Fibroblast of lung (primary cell): ENCODE measurements around the gene CERCAM.

Experiments
- EZH2 ChIP-seq: IDR thresholded peaks from 2 replicates; pipeline ENCODE4 v1.5.1; 2012; ENCODE audit warnings: low read length, control low read depth, mild to moderate bottlenecking; ENCODE audit errors: missing control alignments
- TF ChIP-seq, protein P1 (sequence below), 2 donors: IDR thresholded peaks in 1 of 2; conservative IDR thresholded peaks in 1 of 2; 1 replicate in 1 of 2; 2 replicates in 1 of 2; pipeline ENCODE4 v1.5.1; 2011 to 2012; ENCODE audit warnings: low read length in 2 of 2, control low read depth in 1 of 2, inconsistent platforms in 1 of 2, low read depth in 1 of 2, mild to moderate bottlenecking in 1 of 2

DNA sequence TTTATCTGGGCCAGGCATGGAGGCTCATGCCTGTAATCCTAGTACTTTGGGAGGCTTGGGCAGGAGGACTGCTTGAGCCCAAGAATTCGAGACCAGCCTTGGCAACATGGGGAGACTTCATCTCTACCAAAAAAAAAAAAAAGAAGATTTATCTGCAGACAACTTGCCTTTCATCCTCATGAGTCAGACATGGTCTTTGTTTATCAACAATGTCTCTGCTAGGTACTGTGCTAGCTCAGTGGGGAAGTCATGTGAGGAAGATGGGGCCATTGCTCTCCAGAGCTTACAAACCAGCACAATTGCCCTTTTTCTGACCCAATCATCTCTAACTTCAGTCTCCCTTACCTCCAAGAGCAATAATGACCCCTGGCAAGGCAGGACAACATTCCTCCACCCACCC lies 47.9 kb upstream of the CERCAM start:
- TF ChIP-seq, protein P1, sequence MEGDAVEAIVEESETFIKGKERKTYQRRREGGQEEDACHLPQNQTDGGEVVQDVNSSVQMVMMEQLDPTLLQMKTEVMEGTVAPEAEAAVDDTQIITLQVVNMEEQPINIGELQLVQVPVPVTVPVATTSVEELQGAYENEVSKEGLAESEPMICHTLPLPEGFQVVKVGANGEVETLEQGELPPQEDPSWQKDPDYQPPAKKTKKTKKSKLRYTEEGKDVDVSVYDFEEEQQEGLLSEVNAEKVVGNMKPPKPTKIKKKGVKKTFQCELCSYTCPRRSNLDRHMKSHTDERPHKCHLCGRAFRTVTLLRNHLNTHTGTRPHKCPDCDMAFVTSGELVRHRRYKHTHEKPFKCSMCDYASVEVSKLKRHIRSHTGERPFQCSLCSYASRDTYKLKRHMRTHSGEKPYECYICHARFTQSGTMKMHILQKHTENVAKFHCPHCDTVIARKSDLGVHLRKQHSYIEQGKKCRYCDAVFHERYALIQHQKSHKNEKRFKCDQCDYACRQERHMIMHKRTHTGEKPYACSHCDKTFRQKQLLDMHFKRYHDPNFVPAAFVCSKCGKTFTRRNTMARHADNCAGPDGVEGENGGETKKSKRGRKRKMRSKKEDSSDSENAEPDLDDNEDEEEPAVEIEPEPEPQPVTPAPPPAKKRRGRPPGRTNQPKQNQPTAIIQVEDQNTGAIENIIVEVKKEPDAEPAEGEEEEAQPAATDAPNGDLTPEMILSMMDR (conservative IDR thresholded peaks at IDR 0.05 in 1 of 2, IDR thresholded peaks at IDR 0.05 in 1 of 2; ENCODE audit: low read depth in 1 of 2, low read length in 2 of 2) = no peak
- TF ChIP-seq EZH2 = no peak
